Measurements from ENCODE around the gene CCR5AS.
"Not testable (repeated sequence)": the region's sequence is repeated elsewhere in the genome, so short reads cannot be mapped to it uniquely, and the experiment has no call there.

CCR5AS gene

GRCh38 chr3:46405301-46406019 lies 1.4 kb downstream of the CCR5AS start:
- peak overlapping the region; percentile 88 for H3K27ac ChIP-seq
- no peak for TF ChIP-seq CTCF (IDR thresholded peaks at IDR 0.05)
- no peaks in the 10 kb centered on the region for H3K36me3 ChIP-seq
- H3K4me3 ChIP-seq: peak overlapping the region; percentile 10
- DNase-seq: peak; percentile 82
- no peaks in the 10 kb centered on the region for H3K9me3 ChIP-seq
- peak overlapping the region in 1 of 2 donors; percentile 82 for H3K9ac ChIP-seq (ENCODE audit: low read depth in 2 of 2, low read length in 2 of 2)
- no peaks in the 10 kb centered on the region for H3K27me3 ChIP-seq
- H3K4me1 ChIP-seq: peaks cover 3% of the 10 kb centered on the region
- intact Hi-C loops (cut with DNase I): no loop called here

- H3K4me3 ChIP-seq; H3K27ac ChIP-seq; intact Hi-C loops (cut with DNase I); H3K36me3 ChIP-seq; H3K9ac ChIP-seq (ENCODE audit: low read depth in 2 of 2, low read length in 2 of 2); H3K4me1 ChIP-seq; DNase-seq; H3K27me3 ChIP-seq; H3K9me3 ChIP-seq: not testable (repeated sequence)
Observed at GRCh38 chr3:46402902-46403301, 4.0 kb downstream of the CCR5AS start.

GRCh38 chr3:46401579-46401978 lies 5.3 kb downstream of the CCR5AS start:
- Histone ChIP-seq H3K36me3 (no peaks in the 10 kb centered on the region), H3K27me3 (no peaks in the 10 kb centered on the region), H3K9me3 (no peaks in the 10 kb centered on the region), H3K27ac (no peak overlapping the region), H3K9ac (ENCODE audit: low read depth in 2 of 2, low read length in 2 of 2) (no peak overlapping the region), H3K4me3 (no peak overlapping the region), H3K4me1 (peaks cover 2% of the 10 kb centered on the region)
- no peak for DNase-seq
- no peak for TF ChIP-seq CTCF (IDR thresholded peaks at IDR 0.05)
- intact Hi-C loops (cut with DNase I): no loop called here

GRCh38 chr3:46400846-46401245 lies 6.0 kb downstream of the CCR5AS start:
- intact Hi-C loops (cut with DNase I): no loop called here
- Histone ChIP-seq H3K9me3 (no peaks in the 10 kb centered on the region), H3K27ac (no peak overlapping the region), H3K9ac (ENCODE audit: low read depth in 2 of 2, low read length in 2 of 2) (no peak overlapping the region), H3K36me3 (no peaks in the 10 kb centered on the region), H3K4me3 (no peak overlapping the region), H3K4me1 (no peaks in the 10 kb centered on the region), H3K27me3 (no peaks in the 10 kb centered on the region)
- no peak for TF ChIP-seq CTCF (IDR thresholded peaks at IDR 0.05)
- no peak for DNase-seq

DNA sequence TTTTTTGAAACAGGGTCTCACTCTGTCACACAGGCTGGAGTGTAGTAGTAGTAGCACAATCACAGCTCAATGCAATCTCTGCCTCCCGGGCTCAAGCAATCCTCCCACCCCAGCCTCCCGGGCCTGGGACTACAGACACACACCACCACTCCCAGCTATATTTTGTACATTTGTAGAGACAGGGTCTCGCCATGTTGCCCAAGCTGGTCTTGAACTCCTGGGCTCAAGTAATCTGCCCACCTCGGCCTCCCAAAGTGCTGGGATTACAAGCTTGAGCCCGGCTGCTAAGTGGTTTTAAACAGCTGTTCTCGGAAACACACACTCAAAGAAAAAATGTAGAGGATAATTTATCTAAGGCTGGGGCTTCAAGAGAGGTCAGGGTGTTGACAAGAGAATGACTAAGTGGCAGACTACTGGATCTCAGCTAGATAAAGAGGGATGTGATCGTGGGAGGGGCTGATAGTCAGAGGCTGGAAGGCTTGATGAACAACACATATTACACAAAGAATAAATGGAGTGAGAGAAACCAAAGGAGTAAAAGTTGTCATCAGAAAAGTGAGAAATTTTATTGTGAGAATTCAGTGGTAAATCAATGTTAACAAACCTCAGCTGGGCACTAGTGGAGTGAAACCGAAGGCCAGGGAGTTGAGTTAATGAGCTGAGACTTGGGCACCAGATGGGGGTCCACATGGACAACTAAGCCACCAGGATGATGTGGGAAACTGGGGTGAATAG lies 6.7 kb downstream of the CCR5AS start:
- TF ChIP-seq CTCF (IDR thresholded peaks at IDR 0.05): no peak
- H3K4me1 ChIP-seq: no peaks in the 10 kb centered on the region
- H3K9ac ChIP-seq (ENCODE audit: low read depth in 2 of 2, low read length in 2 of 2): no peak overlapping the region
- H3K27ac ChIP-seq: no peak overlapping the region
- H3K36me3 ChIP-seq: no peaks in the 10 kb centered on the region
- intact Hi-C loops (cut with DNase I): no loop called here
- no peak overlapping the region for H3K4me3 ChIP-seq
- no peak for DNase-seq
- H3K27me3 ChIP-seq: no peaks in the 10 kb centered on the region
- no peaks in the 10 kb centered on the region for H3K9me3 ChIP-seq

- no peak overlapping the region for H3K9ac ChIP-seq (ENCODE audit: low read depth in 2 of 2, low read length in 2 of 2)
- no peaks in the 10 kb centered on the region for H3K27me3 ChIP-seq
- no peak overlapping the region for H3K27ac ChIP-seq
- H3K4me1 ChIP-seq: no peaks in the 10 kb centered on the region
- intact Hi-C loops (cut with DNase I): no loop called here
- no peaks in the 10 kb centered on the region for H3K9me3 ChIP-seq
- no peak for TF ChIP-seq CTCF (IDR thresholded peaks at IDR 0.05)
- DNase-seq: no peak
- H3K36me3 ChIP-seq: no peaks in the 10 kb centered on the region
- no peak overlapping the region for H3K4me3 ChIP-seq
Observed at GRCh38 chr3:46399557-46399956, 7.3 kb downstream of the CCR5AS start.

Measured in colonic mucosa (tissue), 4 donors.